Measurements from ENCODE around the gene TBKBP1. TPM values are rescaled to one million over a fixed set of nuclear protein-coding genes. Genes with fewer than 3 reads are reported as not detected.
A peak's percentile ranks its signal among the peaks of the same experiment; 100 is the strongest.

TBKBP1 gene, protein sequence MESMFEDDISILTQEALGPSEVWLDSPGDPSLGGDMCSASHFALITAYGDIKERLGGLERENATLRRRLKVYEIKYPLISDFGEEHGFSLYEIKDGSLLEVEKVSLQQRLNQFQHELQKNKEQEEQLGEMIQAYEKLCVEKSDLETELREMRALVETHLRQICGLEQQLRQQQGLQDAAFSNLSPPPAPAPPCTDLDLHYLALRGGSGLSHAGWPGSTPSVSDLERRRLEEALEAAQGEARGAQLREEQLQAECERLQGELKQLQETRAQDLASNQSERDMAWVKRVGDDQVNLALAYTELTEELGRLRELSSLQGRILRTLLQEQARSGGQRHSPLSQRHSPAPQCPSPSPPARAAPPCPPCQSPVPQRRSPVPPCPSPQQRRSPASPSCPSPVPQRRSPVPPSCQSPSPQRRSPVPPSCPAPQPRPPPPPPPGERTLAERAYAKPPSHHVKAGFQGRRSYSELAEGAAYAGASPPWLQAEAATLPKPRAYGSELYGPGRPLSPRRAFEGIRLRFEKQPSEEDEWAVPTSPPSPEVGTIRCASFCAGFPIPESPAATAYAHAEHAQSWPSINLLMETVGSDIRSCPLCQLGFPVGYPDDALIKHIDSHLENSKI
- 14.8 and 20.2 TPM in 2 replicates for total RNA-seq

DNA sequence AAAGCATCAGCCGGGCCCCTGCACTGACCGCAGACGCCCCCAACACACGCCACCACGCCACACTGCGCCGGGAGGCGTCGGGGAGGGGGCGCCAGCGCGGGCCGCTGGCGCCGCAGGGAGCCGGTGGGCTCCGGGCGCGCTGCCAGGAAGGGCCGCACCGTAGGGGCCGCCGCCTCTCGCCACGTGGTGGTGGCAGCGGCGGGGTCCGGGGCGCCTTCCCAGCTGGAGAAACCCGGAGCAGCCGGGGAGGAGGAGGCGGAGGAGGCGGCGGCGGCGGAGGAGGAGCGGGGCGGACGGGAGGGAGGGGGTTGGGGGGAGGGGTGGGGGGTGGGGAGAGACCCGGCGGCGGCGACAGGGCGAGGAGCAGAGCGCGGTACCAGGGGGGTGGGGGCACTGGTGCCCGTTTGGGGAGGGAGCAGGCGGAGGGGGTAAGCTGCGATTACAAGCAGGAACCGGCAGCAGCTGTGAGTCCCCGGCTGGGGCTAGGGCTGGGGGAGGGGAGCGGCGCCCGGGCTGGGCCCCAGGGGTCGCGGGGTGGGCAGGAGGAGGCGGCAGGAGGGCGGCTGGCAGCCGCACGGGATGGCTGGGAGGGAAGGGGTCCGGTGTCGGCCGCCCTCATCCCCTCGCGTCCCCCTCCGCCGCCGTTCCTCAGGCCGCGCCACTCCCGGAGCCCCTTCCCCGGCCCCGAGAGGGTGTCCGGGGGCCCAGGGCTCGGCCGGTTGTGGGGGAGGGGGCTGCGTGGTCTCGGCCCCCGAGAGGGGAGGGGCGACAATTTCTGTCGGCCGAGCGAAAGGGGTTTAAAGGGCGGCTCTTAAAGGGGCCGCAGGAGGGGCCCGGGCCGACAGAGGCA, at the start of gene TBKBP1:
Gene TBKBP1 (plus strand): TSS at position 431 of the 850 bp plus-strand sequence. CDS start 1,952 bp downstream, outside the sequence.
- DNase-seq, result peak; percentile 62

DNA sequence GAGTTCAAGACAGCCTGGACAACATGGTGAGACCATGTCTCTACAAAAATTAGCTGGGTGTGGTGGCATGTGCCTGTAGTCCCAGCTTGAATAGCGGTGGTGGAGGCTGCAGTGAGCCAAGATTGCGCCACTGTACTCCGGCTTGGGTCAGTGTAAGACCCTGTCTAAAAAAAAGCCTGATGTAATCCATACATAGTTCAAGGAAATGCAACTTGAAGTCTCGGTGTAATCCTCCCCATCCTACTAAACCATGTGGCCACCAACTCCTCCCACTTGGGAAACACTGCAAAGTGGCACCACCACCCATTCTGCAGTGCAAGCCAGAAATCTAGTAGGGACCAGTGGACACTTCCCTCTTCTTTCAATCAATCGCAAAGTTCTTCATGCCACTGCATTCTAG, 49.6 kb upstream of the TBKBP1 start:
- no peak for DNase-seq

DNA sequence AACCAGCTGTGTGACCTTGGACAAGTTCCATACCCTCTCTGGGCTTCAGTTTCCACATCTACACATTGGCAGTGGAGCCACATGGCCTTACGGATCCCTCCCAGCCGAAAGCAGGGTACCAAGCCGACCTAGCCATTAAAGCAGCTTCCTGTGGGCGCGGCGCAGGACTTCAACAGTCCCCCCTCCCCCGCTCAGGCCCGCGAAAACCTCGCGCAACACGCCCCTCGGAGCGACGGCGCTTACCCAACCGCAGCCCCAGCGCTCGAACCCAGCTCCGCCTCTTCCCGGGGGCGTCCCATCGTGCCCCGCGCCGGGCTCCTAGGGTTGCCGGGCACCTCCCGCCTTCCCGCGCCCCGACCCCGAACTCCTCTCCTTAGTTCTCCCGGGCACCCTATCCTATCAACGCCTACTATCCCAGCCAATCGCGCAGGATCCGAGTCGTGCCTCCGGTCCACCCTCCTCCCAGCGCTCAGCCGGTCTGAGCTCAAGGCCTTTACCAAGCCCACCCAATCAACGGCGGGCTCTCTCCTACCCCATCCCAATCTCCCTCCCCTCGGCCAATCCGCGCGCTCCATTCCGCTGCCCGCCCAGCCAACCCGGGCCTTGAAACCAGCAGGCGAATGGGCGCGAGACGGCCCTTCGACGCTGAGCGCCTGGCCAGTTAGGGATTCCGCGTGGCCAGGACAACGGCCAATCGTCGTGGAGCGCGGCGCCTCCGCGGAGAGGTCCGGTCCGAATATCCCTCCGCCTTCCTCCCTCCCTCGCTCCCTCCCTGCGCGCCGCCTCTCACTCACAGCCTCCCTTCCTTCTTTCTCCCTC, 44.6 kb upstream of the TBKBP1 start, which contains the start of gene KPNB1:
Gene KPNB1 (plus strand): TSS at position 767 of the 819 bp plus-strand sequence. CDS start 326 bp downstream, outside the sequence.
- peak; percentile 100 for DNase-seq

DNA sequence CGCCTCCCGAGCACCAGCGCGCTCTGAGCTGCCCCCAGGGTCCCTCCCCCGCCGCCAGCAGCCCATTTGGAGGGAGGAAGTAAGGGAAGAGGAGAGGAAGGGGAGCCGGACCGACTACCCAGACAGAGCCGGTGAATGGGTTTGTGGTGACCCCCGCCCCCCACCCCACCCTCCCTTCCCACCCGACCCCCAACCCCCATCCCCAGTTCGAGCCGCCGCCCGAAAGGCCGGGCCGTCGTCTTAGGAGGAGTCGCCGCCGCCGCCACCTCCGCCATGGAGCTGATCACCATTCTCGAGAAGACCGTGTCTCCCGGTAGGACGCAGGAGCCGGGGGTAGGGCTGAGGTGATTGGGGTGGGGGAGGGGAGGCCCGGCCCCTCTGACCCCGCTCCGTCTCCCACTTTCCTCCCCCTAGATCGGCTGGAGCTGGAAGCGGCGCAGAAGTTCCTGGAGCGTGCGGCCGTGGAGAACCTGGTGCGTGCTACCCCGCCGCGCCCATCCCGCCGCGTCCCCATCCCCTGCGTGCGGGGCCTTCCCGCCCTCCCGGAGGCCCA, 43.9 kb upstream of the TBKBP1 start:
- no peak for DNase-seq

DNA sequence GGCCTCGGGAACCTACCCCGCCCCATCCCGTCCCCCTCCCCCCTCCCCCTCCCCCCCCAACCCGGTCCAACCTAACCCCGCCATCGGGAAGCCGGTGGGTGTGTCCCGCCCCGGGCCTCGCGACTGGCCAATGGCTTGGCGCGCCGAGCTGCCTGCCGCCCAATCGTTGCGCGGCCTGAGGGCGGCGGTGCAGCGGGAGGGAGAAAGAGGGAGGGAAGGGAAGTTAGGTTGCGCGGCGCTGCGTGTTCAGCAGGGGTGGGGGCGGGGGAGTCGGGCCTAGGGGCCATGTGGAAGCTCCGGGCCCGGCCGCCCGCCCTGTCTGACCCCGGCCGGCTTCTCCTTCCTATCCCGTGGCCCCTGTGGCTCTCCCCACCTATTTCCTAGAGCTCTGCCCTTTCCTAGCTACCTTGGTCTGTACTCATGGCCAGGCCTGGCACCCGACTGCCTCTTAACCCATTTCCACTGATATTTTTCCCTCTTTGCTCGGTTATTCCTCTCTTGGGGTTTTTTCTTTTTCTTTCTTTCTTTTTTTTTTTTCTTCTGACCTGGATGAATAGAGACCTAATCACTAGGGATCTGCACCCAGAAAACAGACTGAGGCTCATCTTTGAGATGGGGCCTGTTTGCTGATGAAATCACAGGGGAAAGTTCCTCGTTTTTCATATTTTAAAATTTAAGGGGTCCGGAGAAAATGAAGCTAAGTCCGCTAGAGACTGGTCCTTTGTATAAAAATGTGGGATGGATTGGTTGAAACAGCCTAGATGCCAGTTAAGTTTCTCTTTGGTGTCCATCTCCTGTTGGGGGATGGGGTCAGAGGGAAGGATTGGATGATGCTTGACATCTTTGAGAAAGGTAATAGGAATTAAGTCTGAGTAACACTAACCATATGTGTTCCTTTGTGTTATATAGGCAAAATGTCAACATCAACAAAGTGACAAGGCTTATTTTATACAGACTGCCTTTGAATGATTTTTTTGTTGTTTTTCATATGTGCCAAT, 43.1 kb upstream of the TBKBP1 start:
- DNase-seq, result peak; percentile 98

DNA sequence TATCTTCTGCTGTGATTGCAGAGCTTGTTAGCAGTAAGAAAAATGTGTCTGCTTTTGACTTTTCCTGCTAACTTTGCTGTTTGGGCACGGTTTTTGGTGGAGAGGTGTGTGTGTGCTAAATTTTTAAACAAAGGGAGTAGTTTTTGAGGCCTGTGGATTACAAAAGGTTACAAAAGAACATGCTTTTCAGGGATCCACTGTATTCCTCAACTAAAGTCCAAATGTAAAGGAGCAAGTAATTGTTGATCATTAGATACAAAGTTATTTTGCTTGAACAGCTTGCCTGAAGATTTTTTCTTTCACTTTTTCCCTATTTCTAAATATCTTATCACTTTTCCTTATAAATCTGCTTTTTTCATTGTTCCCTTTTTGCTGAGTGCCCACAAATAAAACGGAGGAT, 42.3 kb upstream of the TBKBP1 start:
- no peak for DNase-seq

DNA sequence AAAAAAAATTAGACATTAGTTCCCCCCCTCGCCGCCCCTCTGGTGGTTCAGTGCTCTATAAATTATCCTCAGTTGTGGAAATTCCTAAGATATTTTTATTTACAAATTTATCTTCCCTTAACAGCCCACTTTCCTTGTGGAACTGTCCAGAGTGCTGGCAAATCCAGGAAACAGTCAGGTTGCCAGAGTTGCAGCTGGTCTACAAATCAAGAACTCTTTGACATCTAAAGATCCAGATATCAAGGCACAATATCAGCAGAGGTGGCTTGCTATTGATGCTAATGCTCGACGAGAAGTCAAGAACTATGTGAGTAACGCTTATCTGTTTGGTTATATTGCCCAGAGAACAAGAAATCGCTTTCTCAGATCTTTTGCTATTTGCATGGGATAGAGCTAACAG, 41.4 kb upstream of the TBKBP1 start:
- peak; percentile 47 for DNase-seq

DNA sequence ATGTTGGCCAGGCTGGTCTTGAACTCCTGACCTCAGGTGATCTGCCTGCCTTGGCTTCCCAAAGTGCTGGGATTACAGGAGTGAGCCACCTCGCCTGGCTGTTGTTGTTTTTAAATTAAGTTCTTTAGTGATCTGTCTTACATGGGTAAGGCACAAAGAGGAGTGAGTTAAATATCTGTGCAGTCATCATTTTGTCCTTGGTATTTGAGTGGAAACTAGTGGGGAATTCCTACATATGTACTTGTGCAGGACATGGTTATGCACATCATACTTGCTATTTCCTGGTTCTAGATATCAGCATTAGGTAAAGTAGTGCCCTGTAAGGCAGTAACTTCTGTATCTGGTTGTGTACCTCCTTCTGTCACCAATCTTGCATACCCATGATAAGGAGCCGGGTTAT, 40.5 kb upstream of the TBKBP1 start:
- no peak for DNase-seq

DNA sequence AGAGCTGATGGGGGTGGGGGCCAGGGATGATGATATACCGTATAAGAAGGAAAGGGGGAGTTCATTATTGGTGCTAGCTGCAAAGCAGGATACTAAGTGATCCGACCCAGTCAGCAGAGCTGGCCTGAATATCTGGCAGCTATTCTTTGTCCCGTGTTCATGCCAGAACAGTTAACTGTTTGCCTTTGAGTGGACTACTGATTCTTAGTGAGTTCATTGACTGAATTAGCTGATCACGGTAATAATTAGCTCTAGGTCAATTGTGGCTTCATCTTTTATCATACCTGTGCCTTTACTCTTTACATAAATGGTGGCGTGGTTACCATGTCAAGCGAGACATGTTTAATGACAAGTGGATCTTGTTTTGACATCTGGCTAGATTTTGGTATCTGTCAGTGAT, 39.0 kb upstream of the TBKBP1 start:
- no peak for DNase-seq

DNA sequence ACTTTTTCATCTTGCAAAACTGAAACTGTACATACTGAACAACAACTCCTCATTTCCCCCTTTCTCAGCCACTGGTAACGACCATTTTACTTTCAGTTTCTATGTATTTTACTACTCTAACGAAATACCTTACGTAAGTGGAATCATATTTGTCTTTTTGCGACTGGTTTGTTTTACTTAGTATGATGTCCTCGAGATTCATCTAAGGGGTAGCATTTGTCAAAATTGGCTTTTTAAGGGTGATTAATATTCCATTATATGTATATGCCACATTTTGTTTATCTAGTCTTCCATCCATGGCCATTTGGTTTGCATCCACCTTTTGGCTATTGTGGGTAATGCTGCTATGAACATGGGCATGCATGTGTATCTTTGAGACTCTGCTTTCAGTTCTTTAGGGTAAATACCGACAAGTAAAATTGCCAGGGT, 33.9 kb upstream of the TBKBP1 start:
- no peak for DNase-seq

DNA sequence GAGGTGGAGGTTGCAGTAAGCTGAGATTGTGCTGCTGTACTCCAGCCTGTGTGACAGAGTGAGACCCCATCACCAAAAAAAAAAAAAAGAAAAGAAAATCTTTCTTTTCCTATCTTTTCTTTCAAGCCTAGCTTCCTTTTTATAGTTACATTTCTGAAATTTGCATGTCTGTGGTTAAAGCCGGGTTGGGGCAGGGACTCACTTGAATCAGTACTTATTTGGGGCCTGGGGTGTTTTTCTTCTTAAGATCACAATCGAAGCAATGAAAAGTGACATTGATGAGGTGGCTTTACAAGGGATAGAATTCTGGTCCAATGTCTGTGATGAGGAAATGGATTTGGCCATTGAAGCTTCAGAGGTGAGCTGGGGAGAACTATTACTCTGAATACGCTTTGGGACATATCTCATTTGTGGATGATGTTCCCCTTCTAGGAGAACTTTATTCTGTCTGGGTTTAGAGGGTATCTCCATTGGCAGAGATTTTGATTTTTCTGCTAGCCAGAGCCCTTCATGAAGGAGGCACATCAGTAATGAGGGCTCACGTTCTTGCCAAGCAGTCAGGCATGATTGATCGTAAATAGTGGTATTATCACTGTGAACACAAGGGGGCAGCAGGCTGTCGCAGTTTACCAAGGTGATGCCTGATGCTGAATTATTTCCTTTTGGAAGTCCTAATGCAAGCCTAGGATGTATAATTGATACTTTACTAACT, 29.9 kb upstream of the TBKBP1 start:
- DNase-seq, result peak; percentile 85

DNA sequence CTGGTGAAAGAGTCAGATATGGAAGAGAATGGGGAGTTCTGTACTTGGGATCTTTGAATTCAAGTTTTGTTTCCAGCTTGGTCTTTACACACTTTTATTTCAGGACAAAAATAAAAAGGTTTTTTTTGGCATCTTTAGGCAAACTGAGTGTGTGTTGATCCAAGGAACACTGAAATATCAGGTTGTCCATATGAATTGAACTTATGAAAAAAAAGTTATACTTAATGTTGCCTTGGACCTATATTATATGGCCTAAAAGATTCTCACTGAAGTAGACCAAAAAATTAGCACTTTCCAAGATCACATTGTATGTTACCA, 29.4 kb upstream of the TBKBP1 start:
- DNase-seq, result no peak

DNA sequence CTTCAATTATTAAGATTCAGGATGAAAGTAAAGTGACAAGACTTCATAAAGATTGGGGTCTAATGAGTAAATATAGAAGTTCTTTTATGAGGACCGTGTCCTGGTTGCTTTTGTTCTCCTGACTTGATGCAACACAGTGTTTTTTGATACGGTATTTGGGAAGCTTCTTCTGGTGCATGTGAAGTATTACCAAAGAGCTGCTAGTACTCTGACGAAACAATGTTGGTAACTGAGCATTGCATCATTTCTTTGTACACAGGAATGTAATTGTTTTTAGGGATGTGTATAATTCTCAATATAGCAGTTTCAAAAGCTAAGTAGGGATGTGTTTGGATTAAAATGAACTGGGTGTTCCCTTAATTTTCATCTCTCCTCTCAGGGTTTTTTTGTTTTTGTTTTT, 28.3 kb upstream of the TBKBP1 start:
- DNase-seq, result no peak

DNA sequence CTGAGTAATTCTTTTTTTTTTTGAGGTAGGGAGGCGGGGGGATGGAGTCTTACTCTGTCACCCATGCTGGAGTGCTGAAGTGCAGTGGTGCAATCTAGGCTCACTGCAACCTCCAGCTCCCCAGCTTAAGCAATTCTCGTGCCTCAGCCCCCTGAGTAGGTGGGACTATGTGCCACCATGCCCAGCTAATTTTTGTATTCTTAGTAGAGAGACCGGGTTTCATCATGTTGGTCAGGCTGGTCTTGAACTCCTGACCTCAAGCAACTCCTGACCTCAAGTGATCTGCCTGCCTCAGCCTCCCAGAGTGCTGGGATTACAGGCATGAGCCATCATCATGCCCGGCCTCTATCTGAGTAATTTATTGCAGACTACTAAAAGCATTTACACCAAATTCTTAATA, 24.9 kb upstream of the TBKBP1 start:
- no peak for DNase-seq

DNA sequence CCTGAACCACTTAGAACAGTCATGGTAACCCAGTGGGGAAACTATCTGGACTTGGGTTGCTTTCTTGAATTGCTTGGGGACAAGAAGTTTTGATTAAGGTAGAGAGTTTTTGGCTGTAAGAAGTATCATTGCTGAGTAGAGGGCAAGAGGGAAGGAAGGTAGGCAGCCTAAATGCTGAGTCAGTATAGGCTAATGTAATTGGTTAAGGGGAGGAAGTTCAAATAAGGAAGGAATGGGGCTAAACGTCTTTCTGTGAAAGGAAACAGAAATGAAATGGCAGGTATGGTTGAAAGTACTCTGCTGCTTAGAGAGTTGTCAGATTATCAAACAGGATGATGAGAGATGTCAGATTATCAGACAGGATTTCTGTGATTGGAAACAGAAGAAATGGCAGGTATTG, 23.9 kb upstream of the TBKBP1 start:
- DNase-seq, result no peak

DNA sequence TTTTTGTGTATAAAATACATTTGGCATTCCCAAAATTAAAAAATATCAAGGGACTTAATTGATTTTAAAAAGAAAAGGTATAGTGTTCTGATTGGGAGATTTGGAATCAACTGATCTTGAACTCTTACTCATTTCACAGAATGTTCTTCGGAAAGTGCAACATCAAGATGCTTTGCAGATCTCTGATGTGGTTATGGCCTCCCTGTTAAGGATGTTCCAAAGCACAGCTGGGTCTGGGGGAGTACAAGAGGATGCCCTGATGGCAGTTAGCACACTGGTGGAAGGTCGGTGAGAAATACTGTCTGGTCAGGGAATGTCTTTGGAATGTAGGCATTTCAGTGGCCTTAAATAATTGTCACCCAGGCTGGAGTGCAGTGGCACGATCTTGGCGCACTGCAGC, 19.5 kb upstream of the TBKBP1 start:
- DNase-seq, result no peak

DNA sequence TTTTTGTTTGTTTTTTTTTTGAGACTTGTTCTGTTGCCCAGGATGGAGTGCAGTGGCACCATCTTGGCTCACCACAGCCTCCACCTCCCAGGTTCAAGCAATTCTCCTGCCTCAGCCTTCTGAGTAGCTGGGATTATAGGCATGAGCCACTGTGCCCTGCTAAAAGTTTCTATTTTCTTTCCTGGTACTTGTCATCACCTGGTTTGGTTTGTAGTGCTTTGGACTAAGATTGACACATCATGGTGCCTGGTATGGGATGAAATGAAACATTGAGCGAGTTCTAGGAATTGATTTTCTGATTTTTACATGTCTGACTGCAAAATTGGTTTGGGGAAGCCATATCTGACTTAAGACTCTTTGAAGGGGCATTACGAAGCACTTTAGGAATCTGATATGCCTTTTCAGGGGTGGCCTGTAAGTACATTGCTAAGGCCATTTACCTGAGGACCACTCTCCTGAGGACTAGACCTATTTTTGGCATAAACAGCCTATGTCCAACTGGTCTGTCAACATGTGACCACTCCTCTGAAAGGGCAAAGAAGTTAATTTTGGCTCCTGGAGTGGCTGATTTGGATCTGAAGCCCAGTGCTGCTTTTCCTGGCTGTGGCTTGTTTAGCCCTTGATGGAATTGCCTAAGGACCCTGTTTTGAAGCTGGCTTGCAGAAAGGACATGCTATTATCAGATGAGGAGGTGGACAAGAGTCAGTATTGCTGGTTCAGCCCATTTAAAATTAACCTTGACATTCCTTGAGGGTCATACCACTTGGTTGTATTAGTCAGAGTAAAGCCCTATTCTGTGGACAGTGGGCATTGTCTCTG, 18.4 kb upstream of the TBKBP1 start:
- no peak for DNase-seq

DNA sequence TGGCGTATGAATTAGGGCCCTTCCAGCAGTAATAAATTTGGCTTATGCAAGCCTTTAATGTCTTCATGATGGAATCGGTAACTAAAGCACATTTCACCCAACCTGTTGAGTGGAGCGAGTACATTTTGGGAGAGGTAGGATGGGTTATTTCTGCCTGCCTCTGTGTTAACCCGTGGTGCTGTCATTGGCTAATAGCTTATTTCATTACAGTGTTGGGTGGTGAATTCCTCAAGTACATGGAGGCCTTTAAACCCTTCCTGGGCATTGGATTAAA, 17.8 kb upstream of the TBKBP1 start:
- no peak for DNase-seq

DNA sequence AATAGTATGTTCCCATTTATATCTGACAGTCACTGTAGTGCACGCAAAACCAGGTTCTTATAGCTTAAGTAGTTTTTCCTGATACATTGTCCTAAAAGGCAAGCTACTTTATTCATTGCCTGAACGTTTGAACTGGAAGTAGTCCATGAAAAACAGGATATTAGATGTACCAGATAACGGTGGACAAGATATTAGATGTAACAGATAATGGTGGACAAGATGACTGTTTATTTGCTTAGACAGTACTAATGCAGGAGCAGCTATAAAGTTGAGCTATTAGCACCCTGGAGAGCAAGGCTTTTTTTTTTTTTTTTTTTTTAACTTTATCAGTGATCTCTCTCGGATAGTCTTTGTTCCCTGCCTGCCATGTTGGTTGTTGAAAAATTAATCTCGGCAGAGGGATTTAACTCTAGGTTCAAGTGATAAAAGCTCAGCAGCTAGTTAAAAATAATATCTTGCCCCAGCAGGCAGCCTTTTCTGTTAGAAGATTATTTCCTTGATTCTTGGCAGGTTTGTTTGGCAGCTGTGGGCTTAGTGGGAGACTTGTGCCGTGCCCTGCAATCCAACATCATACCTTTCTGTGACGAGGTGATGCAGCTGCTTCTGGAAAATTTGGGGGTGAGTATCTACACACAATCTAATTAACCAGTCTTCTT, 17.3 kb upstream of the TBKBP1 start:
- no peak for DNase-seq

Data from dermis blood vessel endothelial cell (primary cell).